Measurements from ENCODE around the gene AMIGO3. TPM values are rescaled to one million over a fixed set of nuclear protein-coding genes. Genes with fewer than 3 reads are reported as not detected.

The AMIGO3 gene
- total and polyA plus RNA-seq, 3 donors from 2014 or later, result 3.0 to 14.8 (median 8.8) TPM

GRCh38 chr3:49727154-49727923 is 7.9 kb upstream of the AMIGO3 start:
- no peak for TF ChIP-seq POLR2A (IDR thresholded peaks at IDR 0.05)
- no peak for TF ChIP-seq CTCF (IDR thresholded peaks at IDR 0.05)
- H3K4me1 ChIP-seq, result peaks cover 16% of the 10 kb centered on the region
- intact Hi-C loops (cut with DNase I; ENCODE audit: low total_unique reads), result no loop called here
- no peak overlapping the region for H3K4me3 ChIP-seq
- no peaks in the 10 kb centered on the region for H3K36me3 ChIP-seq (ENCODE audit: low read depth, missing control alignments)
- 69 to 87% methylated on average over 4 to 19 of the region's 19 CpGs for WGBS, 2 donors
- DNase-seq, result peak; percentile 12
- no peaks in the 10 kb centered on the region for H3K9me3 ChIP-seq
- no peak overlapping the region for H3K27ac ChIP-seq
- H3K27me3 ChIP-seq, result no peaks in the 10 kb centered on the region

- no peak for DNase-seq
- Histone ChIP-seq H3K27ac (peak overlapping the region in 1 of 2 donors; percentile 25), H3K36me3 (ENCODE audit: low read depth, missing control alignments) (no peaks in the 10 kb centered on the region), H3K27me3 (no peaks in the 10 kb centered on the region), H3K4me3 (no peak overlapping the region), H3K4me1 (peaks cover 17% of the 10 kb centered on the region), H3K9me3 (no peaks in the 10 kb centered on the region)
- intact Hi-C loops (cut with DNase I; ENCODE audit: low total_unique reads), result no loop called here
- TF ChIP-seq CTCF (IDR thresholded peaks at IDR 0.05), result no peak
- no peak for TF ChIP-seq POLR2A (IDR thresholded peaks at IDR 0.05)
- 74 to 79% methylated on average over 7 to 11 of the region's 11 CpGs for WGBS, 2 donors
Observed at GRCh38 chr3:49725906-49726681, 6.6 kb upstream of the AMIGO3 start.

GRCh38 chr3:49724586-49724985 is 5.1 kb upstream of the AMIGO3 start:
- peak; percentile 56 for DNase-seq
- Histone ChIP-seq H3K36me3 (ENCODE audit: low read depth, missing control alignments) (no peaks in the 10 kb centered on the region), H3K27ac (peak overlapping the region; percentile 77 to 92), H3K4me3 (peak overlapping the region; percentile 65 to 99), H3K9me3 (no peaks in the 10 kb centered on the region), H3K4me1 (peaks cover 17% of the 10 kb centered on the region), H3K27me3 (no peaks in the 10 kb centered on the region)
- intact Hi-C loops (cut with DNase I; ENCODE audit: low total_unique reads), result no loop called here
- 10 to 16% methylated on average over 5 to 6 of the region's 6 CpGs for WGBS, 2 donors
- TF ChIP-seq CTCF (IDR thresholded peaks at IDR 0.05) (no peak), POLR2A (IDR thresholded peaks at IDR 0.05) (no peak)

- intact Hi-C loops (cut with DNase I; ENCODE audit: low total_unique reads), result no loop called here
- peak; percentile 98 for DNase-seq
- 0% methylated on average over 23 to 71 of the region's 102 CpGs for WGBS, 2 donors
- no peaks in the 10 kb centered on the region for H3K27me3 ChIP-seq
- H3K4me1 ChIP-seq, result peaks cover 21% of the 10 kb centered on the region
- H3K4me3 ChIP-seq, result peak within 1 kb of the TSS; percentile 65 to 99
- H3K36me3 ChIP-seq (ENCODE audit: low read depth, missing control alignments), result no peaks in the 10 kb centered on the region
- no peak for TF ChIP-seq CTCF (IDR thresholded peaks at IDR 0.05)
- no peak for TF ChIP-seq POLR2A (IDR thresholded peaks at IDR 0.05)
- H3K9me3 ChIP-seq, result no peaks in the 10 kb centered on the region
- peak within 1 kb of the TSS; percentile 77 to 92 for H3K27ac ChIP-seq
Observed at GRCh38 chr3:49723628-49724551, 4.4 kb upstream of the AMIGO3 start, which contains the start of gene GMPPB. Gene GMPPB, minus strand, starts transcription at chr3:49723951. Its CDS starts 225 bp downstream, at chr3:49723726.

Measured in testis (tissue), 3 donors.